Measurements from ENCODE around the gene ISL2. TPM values are rescaled to one million over a fixed set of nuclear protein-coding genes. Genes with fewer than 3 reads are reported as not detected.

Gene ISL2
- polyA plus RNA-seq, 2 of the 4 experiments (the other 2 are of a cell fraction), result 2.6 to 3.2 TPM

GRCh38 chr15:76309601-76310330 is 26.8 kb upstream of the ISL2 start:
- peak overlapping the region; percentile 66 for H3K4me3 ChIP-seq
- H3K4me1 ChIP-seq, result peaks cover 51% of the 10 kb centered on the region
- H3K4me2 ChIP-seq, result peak overlapping the region; percentile 82
- ATAC-seq, result no peak
- WGBS (ENCODE audit: missing lambda C conversion rate), result 85% methylated on average over 13 of the region's 13 CpGs
- no peak for FAIRE-seq
- peak overlapping the region in 1 of 2 experiments; percentile 94; a peak in 3 of 6 replicates for H3K27ac ChIP-seq
- CTCF ChIA-PET, result interaction anchor here (0.5 to 3.5 kb wide), 10 partner anchors 9 to 116 kb away, joined by 3 to 16 read pairs (median 4); no protein-coding TSS in a partner anchor
- DNase-seq (ENCODE audit: low read depth in 1 of 2, low spot score in 1 of 2), result no peak
- no peak for TF ChIP-seq HES2 (IDR thresholded peaks at IDR 0.05)
- 0 out of 2 replicates have a peak, but pooled peaks have one; percentile 32 for TF ChIP-seq MYC (IDR thresholded peaks at IDR 0.05; ENCODE audit: borderline replicate concordance, low read length)
- no peaks in the 10 kb centered on the region for H3K9me3 ChIP-seq
- POLR2A ChIA-PET, result interaction anchor here (0.8 to 5.9 kb wide), 2 partner anchors 9 to 26 kb away, joined by 3 to 61 read pairs; partner anchors contain the start of gene ISL2

- H3K27ac ChIP-seq, result peak overlapping the region; percentile 87 to 94
- peak; percentile 22 to 23; a peak in 5 of 6 replicates for ATAC-seq
- peak overlapping the region; percentile 66 for H3K4me3 ChIP-seq
- FAIRE-seq, result no peak
- CTCF ChIA-PET, result interaction anchor here (0.6 to 3.5 kb wide), 7 partner anchors 18 to 100 kb away, joined by 3 to 16 read pairs (median 4); no protein-coding TSS in a partner anchor
- H3K4me2 ChIP-seq, result peak overlapping the region; percentile 82
- POLR2A ChIA-PET, result interaction anchor here (0.8 to 5.9 kb wide), 2 partner anchors 10 to 25 kb away, joined by 3 to 61 read pairs; partner anchors contain the start of gene ISL2
- no peaks in the 10 kb centered on the region for H3K9me3 ChIP-seq
- H3K4me1 ChIP-seq, result peaks cover 56% of the 10 kb centered on the region
- under 1% methylated on average over 15 of the region's 16 CpGs for WGBS (ENCODE audit: missing lambda C conversion rate)
- TF ChIP-seq GATA3 (IDR thresholded peaks at IDR 0.05; ENCODE audit: borderline replicate concordance) (0 out of 2 replicates have a peak, but pooled peaks have one; percentile 18), KDM1A (IDR thresholded peaks at IDR 0.05; ENCODE audit: low read depth) (no peak)
- DNase-seq (ENCODE audit: low read depth in 1 of 2, low spot score in 1 of 2), result peak in 1 of 2 experiments; percentile 46
These were observed 26.0 kb upstream of the ISL2 start for GRCh38 chr15:76310475-76311099.

GRCh38 chr15:76311100-76311953 is 25.2 kb upstream of the ISL2 start, which contains the start of gene ETFA:
ETFA (minus strand) TSS chr15:76311469; CDS start chr15:76311388, 81 bp downstream.
- Histone ChIP-seq H3K4me2 (peak within 1 kb of the TSS; percentile 82), H3K4me1 (peaks cover 56% of the 10 kb centered on the region), H3K27ac (peak within 1 kb of the TSS; percentile 87 to 94), H3K4me3 (peak within 1 kb of the TSS; percentile 66), H3K9me3 (no peaks in the 10 kb centered on the region)
- DNase-seq (ENCODE audit: low read depth in 1 of 2, low spot score in 1 of 2) (peak; percentile 99 to 100), FAIRE-seq (no peak), ATAC-seq (peak; percentile 90 to 93)
- under 1% methylated on average over 48 of the region's 60 CpGs for WGBS (ENCODE audit: missing lambda C conversion rate)
- POLR2A ChIA-PET, result interaction anchor here (0.6 to 5.9 kb wide), 7 partner anchors 11 to 115 kb away, joined by 3 to 61 read pairs (median 4); partner anchors contain the start of gene ISL2
- CTCF ChIA-PET, result interaction anchor here (1.0 to 3.5 kb wide), 7 partner anchors 17 to 163 kb away, joined by 3 to 16 read pairs (median 3); no protein-coding TSS in a partner anchor
- TF ChIP-seq HOXB5 (CRISPR knock-in tag; IDR thresholded peaks at IDR 0.05) (peak; percentile 67), CBX8 (IDR thresholded peaks at IDR 0.05) (no peak), POLR2A (IDR thresholded peaks at IDR 0.05; ENCODE audit: low read length) (peak; percentile 94), JUN (IDR thresholded peaks at IDR 0.05) (peak; percentile 65 to 91; a peak in 4 of 5 replicates), MYC (IDR thresholded peaks at IDR 0.05; ENCODE audit: borderline replicate concordance, low read length) (peak; percentile 56; the same call in 1 of the 2 replicates), RCOR1 (IDR thresholded peaks at IDR 0.05; ENCODE audit: low read depth, low read length) (no peak), RAD21 (conservative IDR thresholded peaks at IDR 0.05 in 1 of 2, IDR thresholded peaks at IDR 0.05 in 1 of 2) (peak in 1 of 2 experiments; percentile 17; a peak in 1 of 5 replicates), RNF2 (IDR thresholded peaks at IDR 0.05; ENCODE audit: borderline replicate concordance, low read depth) (no peak), CBX2 (IDR thresholded peaks at IDR 0.05; ENCODE audit: borderline replicate concordance, low read depth) (no peak), HDAC2 (IDR thresholded peaks at IDR 0.05) (no peak), CHD2 (IDR thresholded peaks at IDR 0.05; ENCODE audit: low read length, partially characterized antibody) (peak; percentile 98), USF2 (IDR thresholded peaks at IDR 0.05) (peak; percentile 83), HEYL (CRISPR knock-in tag; IDR thresholded peaks at IDR 0.05) (0 out of 2 replicates have a peak, but pooled peaks have one; percentile 49), REST (IDR thresholded peaks at IDR 0.05) (peak; percentile 98), NPAS2 (CRISPR knock-in tag; IDR thresholded peaks at IDR 0.05; ENCODE audit: borderline replicate concordance) (no peak), HMGXB4 (CRISPR knock-in tag; IDR thresholded peaks at IDR 0.05; ENCODE audit: borderline replicate concordance) (peak; percentile 93), FOSB (CRISPR knock-in tag; IDR thresholded peaks at IDR 0.05) (0 out of 2 replicates have a peak, but pooled peaks have one; percentile 50), ZC3H11A (IDR thresholded peaks at IDR 0.05) (no peak), CEBPB (IDR thresholded peaks at IDR 0.05) (no peak)
